WTC11 (cell line): ENCODE data around the gene ZRANB1.

Experiments
- ESRRA ChIP-seq: sonication (generic); formaldehyde crosslinking; IDR thresholded peaks from 2 replicates; pipeline ENCODE4 v1.8.1; 2022; ENCODE audit warnings: mild to moderate bottlenecking, missing genetic modification reagents, borderline replicate concordance
- MAX ChIP-seq: sonication (generic); formaldehyde crosslinking; IDR thresholded peaks from 2 replicates; pipeline ENCODE4 v1.8.0; 2022; ENCODE audit warnings: mild to moderate bottlenecking, missing genetic modification reagents

GRCh38 chr10:125020871-125021270 is 78.9 kb downstream of the ZRANB1 start:
- TF ChIP-seq ESRRA (CRISPR knock-in tag) (no peak), MAX (CRISPR knock-in tag) (no peak)
